ENCODE measurements around the gene ZNF496. TPM values are rescaled to one million over a fixed set of nuclear protein-coding genes. Genes with fewer than 3 reads are reported as not detected.

The ZNF496 gene
- total RNA-seq, 1 experiment from 2014 or later = 66.5 TPM

- Histone ChIP-seq H4K20me1 (ENCODE audit: control insufficient read depth, insufficient read depth, insufficient read length) (no peaks in the 10 kb centered on the region), H2BK5ac (ENCODE audit: insufficient read length, low read length) (no peak overlapping the region), H3K9ac (ENCODE audit: extremely low read depth, insufficient read length, low read length) (no peak overlapping the region), H3K18ac (ENCODE audit: insufficient read length, low read depth, low read length) (no peak overlapping the region), H3K79me1 (ENCODE audit: insufficient read depth, low read depth, low read length, poor library complexity, severe bottlenecking) (no peaks in the 10 kb centered on the region), H4K5ac (ENCODE audit: insufficient read length, low read depth, low read length) (no peak overlapping the region), H3K56ac (ENCODE audit: insufficient read length, low read depth, low read length) (no peak overlapping the region), H4K8ac (replicated peaks; ENCODE audit: insufficient read length, low read depth, low read length) (no peak overlapping the region), H2BK12ac (ENCODE audit: insufficient read length, low read depth, low read length) (no peak overlapping the region), H3K27ac (ENCODE audit: insufficient read length, low read depth, low read length) (no peak overlapping the region), H3K23ac (ENCODE audit: insufficient read length, low read depth, low read length) (no peak overlapping the region), H3T11ph (ENCODE audit: low read length) (no peak overlapping the region), H2BK120ac (ENCODE audit: low read depth, low read length, poor library complexity, severe bottlenecking) (no peak overlapping the region), H3K9me3 (ENCODE audit: control insufficient read depth, low read depth, low read length) (no peaks in the 10 kb centered on the region), H2AFZ (ENCODE audit: low read length) (no peak overlapping the region), H3K23me2 (ENCODE audit: insufficient read length, low read depth, low read length, poor library complexity, severe bottlenecking) (no peaks in the 10 kb centered on the region), H3K14ac (ENCODE audit: insufficient read depth, low read length) (no peak overlapping the region), H2AK5ac (ENCODE audit: insufficient read length, low read length) (no peak overlapping the region), H3K79me2 (ENCODE audit: insufficient read depth, low read length) (no peaks in the 10 kb centered on the region), H4K91ac (ENCODE audit: insufficient read length, low read depth, low read length) (no peak overlapping the region), H3K4me2 (ENCODE audit: insufficient read depth, insufficient read length, low read length) (no peak overlapping the region), H2BK20ac (ENCODE audit: low read depth, low read length, poor library complexity, severe bottlenecking) (no peak overlapping the region), H3K4ac (ENCODE audit: low read depth, low read length) (no peak overlapping the region), H2BK15ac (ENCODE audit: low read depth, low read length) (no peak overlapping the region), H3K27me3 (ENCODE audit: insufficient read depth, low read length) (no peaks in the 10 kb centered on the region), H3K4me1 (ENCODE audit: insufficient read depth, low read length) (peaks cover 3% of the 10 kb centered on the region; the same call in 1 of the 2 replicates)
- Mint-ChIP-seq H3K27ac (peak overlapping the region in 2 of 3 experiments; percentile 9 to 56; a peak in 5 of 7 replicates), H3K4me1 (peaks cover 15% of the 10 kb centered on the region in 2 experiments), H3K4me3 (no peak overlapping the region), H3K9me3 (peaks cover 4 to 5% of the 10 kb centered on the region in 2 experiments; a peak in 3 of 5 replicates), H3K36me3 (ENCODE audit: insufficient read depth in 1 of 3, low read depth in 3 of 3) (peaks cover 0 to 8% (median 5%) of the 10 kb centered on the region in 3 experiments; a peak in 5 of 7 replicates), H3K27me3 (ENCODE audit: low read depth) (no peaks in the 10 kb centered on the region; the same call in 1 of the 2 replicates)
- WGBS (ENCODE audit: extremely low coverage, insufficient read length, low lambda C conversion rate) = no CpG with 5 or more reads among the region's 5 CpGs
- no peak for TF ChIP-seq CTCF (conservative IDR thresholded peaks at IDR 0.05)
- no peak for DNase-seq
Measured at GRCh38 chr1:247281001-247281574, 50.6 kb downstream of the ZNF496 start.

Measured in H9 (cell line).